Lower leg skin (tissue), 3 donors: ENCODE data around the gene CC2D2A.

Experiments used
- POLR2A ChIP-seq, 2 donors: fragments of 450-650 bp; IDR thresholded peaks; one replicate each; pipeline ENCODE4 v1.6.1; 2016 to 2017; ENCODE audit warnings: antibody characterized with exemption in 2 of 2, mild to moderate bottlenecking in 1 of 2, moderate library complexity in 1 of 2
- TF ChIP-seq, protein P1 (sequence below), 3 donors: fragments of 450-650 bp; IDR thresholded peaks; one replicate each; pipeline ENCODE4 v1.5.1; 2016; ENCODE audit warnings: antibody characterized with exemption in 3 of 3, mild to moderate bottlenecking in 3 of 3, moderate library complexity in 2 of 3

DNA sequence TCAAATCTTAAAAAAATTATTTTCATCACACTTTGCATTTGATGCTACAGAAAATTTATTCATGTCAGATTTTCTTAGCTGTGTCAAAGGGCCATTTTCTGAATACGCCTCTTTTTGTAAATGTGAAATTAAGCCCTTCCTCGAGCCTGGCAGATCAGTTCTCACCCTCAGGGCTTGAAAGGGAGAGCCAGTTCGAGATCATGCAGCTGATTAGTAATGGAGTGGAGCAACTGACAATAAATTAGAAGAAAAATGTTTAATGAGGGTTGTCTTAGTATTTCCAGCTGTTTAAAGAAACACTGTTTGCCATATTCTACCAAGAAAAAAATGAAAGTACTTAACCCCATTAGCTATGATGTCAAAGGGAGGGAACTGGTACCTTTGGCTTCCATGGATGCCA is 28.7 kb downstream of the CC2D2A start:
- TF ChIP-seq, protein P1, sequence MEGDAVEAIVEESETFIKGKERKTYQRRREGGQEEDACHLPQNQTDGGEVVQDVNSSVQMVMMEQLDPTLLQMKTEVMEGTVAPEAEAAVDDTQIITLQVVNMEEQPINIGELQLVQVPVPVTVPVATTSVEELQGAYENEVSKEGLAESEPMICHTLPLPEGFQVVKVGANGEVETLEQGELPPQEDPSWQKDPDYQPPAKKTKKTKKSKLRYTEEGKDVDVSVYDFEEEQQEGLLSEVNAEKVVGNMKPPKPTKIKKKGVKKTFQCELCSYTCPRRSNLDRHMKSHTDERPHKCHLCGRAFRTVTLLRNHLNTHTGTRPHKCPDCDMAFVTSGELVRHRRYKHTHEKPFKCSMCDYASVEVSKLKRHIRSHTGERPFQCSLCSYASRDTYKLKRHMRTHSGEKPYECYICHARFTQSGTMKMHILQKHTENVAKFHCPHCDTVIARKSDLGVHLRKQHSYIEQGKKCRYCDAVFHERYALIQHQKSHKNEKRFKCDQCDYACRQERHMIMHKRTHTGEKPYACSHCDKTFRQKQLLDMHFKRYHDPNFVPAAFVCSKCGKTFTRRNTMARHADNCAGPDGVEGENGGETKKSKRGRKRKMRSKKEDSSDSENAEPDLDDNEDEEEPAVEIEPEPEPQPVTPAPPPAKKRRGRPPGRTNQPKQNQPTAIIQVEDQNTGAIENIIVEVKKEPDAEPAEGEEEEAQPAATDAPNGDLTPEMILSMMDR (IDR thresholded peaks at IDR 0.05): no peak
- no peak for TF ChIP-seq POLR2A (IDR thresholded peaks at IDR 0.05)
